Endothelial cell of umbilical vein (primary cell): Measurements from ENCODE around the gene VASN. TPM values are rescaled to one million over a fixed set of nuclear protein-coding genes. Genes with fewer than 3 reads are reported as not detected.

Source experiments
- BruUV-seq: library from RNA; stranded (reverse); fragments of 400-500 nt; replicated peaks from 2 replicates; lab custom pipeline; 2021; lab: Mats Ljungman, UMichigan
- CTCF ChIA-PET: fragments of 300-600, 350-600 bp; sonication (Branson Sonifier 250); formaldehyde crosslinking; loops from one replicate; lab custom pipeline; 2021; ENCODE audit warnings: antibody characterized with exemption, inconsistent platforms; lab: Charles Lee
- POLR2A ChIA-PET: fragments of 300-600, 350-600 bp; sonication (Branson Sonifier 250); formaldehyde crosslinking; loops from one replicate; lab custom pipeline; 2021; ENCODE audit warnings: antibody characterized with exemption, inconsistent platforms; lab: Charles Lee
- DNase-seq: peaks from one replicate; pipeline ENCODE4 v3.0.0-alpha.2; 2011; ENCODE audit warnings: low read depth, low spot score
- FAIRE-seq: peaks from 2 replicates; lab custom pipeline; 2011; peaks lifted over from hg19 to GRCh38; lab: Jason Lieb, UNC
- H2AFZ ChIP-seq: 2 replicates; pipeline ENCODE4 v1.6.0; 2012; ENCODE audit warnings: low read depth, low read length, control low read depth, inconsistent platforms
- H3K27ac ChIP-seq: 2 replicates; pipeline ENCODE4 v1.5.1; 2011; ENCODE audit warnings: low read depth, mild to moderate bottlenecking, control low read depth, low read length, moderate library complexity; ENCODE audit not compliant: insufficient read depth
- H3K27me3 ChIP-seq, 2 experiments: 2 replicates each; pipeline versions ENCODE4 v1.6.0 to v1.6.1; 2011; ENCODE audit warnings: low read length in 2 of 2, mixed read lengths in 1 of 2; ENCODE audit not compliant: control insufficient read depth in 2 of 2, insufficient read depth in 2 of 2
- H3K36me3 ChIP-seq, 2 experiments: 2 replicates in 1 of 2; 3 replicates in 1 of 2; pipeline ENCODE4 v1.5.1; 2011; ENCODE audit warnings: low read length in 2 of 2, mild to moderate bottlenecking in 1 of 2, moderate library complexity in 1 of 2; ENCODE audit not compliant: control insufficient read depth in 2 of 2, insufficient read depth in 2 of 2; ENCODE audit errors: extremely low read depth in 1 of 2
- H3K4me1 ChIP-seq: 3 replicates; pipeline ENCODE4 v1.5.1; 2011; ENCODE audit warnings: mild to moderate bottlenecking, low read length; ENCODE audit not compliant: control insufficient read depth, insufficient read depth; ENCODE audit errors: extremely low read depth
- H3K4me2 ChIP-seq: 2 replicates; pipeline ENCODE4 v1.6.1; 2011; ENCODE audit warnings: low read length, control low read depth, mixed read lengths; ENCODE audit not compliant: insufficient read depth
- H3K4me3 ChIP-seq, 3 experiments: fragments of 200-600 bp in 1 of 3; sonication (generic), shearing (Covaris generic) in 1 of 3; replicated peaks in 1 of 3; 2 replicates each; pipeline ENCODE4 v1.5.1; 2011 to 2016; ENCODE audit warnings: control low read depth in 3 of 3, low read length in 3 of 3, mild to moderate bottlenecking in 2 of 3, inconsistent platforms in 1 of 3, low read depth in 1 of 3, moderate library complexity in 1 of 3; ENCODE audit not compliant: insufficient read depth in 1 of 3
- H3K79me2 ChIP-seq: 2 replicates; pipeline ENCODE4 v1.6.0; 2012; ENCODE audit warnings: low read length, inconsistent platforms; ENCODE audit not compliant: control insufficient read depth, insufficient read depth
- H3K9ac ChIP-seq: replicated peaks from 2 replicates; pipeline ENCODE3; 2011; ENCODE audit warnings: low read length, control low read depth; ENCODE audit not compliant: insufficient read depth; ENCODE audit errors: extremely low read depth
- H3K9me1 ChIP-seq: replicated peaks from 3 replicates; pipeline ENCODE4 v1.6.0; 2011; ENCODE audit warnings: mild to moderate bottlenecking, low read length; ENCODE audit not compliant: control insufficient read depth, insufficient read depth; ENCODE audit errors: extremely low read depth
- H3K9me3 ChIP-seq: replicated peaks from 2 replicates; pipeline ENCODE4 v1.5.1; 2012; ENCODE audit warnings: low read length, inconsistent platforms; ENCODE audit not compliant: control insufficient read depth, insufficient read depth
- H4K20me1 ChIP-seq: replicated peaks from 2 replicates; pipeline ENCODE3; 2011; ENCODE audit warnings: mild to moderate bottlenecking, low read length; ENCODE audit not compliant: control insufficient read depth, insufficient read depth; ENCODE audit errors: extremely low read depth
- EZH2 ChIP-seq: IDR thresholded peaks from 2 replicates; pipeline ENCODE4 v1.6.1; 2012; ENCODE audit warnings: borderline replicate concordance, low read depth, mild to moderate bottlenecking, moderate library complexity, low read length, inconsistent platforms; ENCODE audit not compliant: severe bottlenecking
- FOS ChIP-seq: IDR thresholded peaks from 2 replicates; pipeline ENCODE4 v1.6.1; 2011; ENCODE audit warnings: mild to moderate bottlenecking, low read length, moderate library complexity, borderline replicate concordance; ENCODE audit not compliant: insufficient read depth
- GATA2 ChIP-seq: IDR thresholded peaks from 2 replicates; pipeline ENCODE4 v1.7.0; 2011; ENCODE audit warnings: low read depth, mild to moderate bottlenecking, moderate library complexity, mixed read lengths, low read length; ENCODE audit not compliant: insufficient read length, insufficient read depth
- JUN ChIP-seq: IDR thresholded peaks from 2 replicates; pipeline ENCODE4 v1.6.1; 2011; ENCODE audit warnings: borderline replicate concordance, low read depth; ENCODE audit not compliant: insufficient read length, insufficient read depth
- MAX ChIP-seq: IDR thresholded peaks from 2 replicates; pipeline ENCODE4 v1.6.1; 2011; ENCODE audit not compliant: insufficient read depth, insufficient read length
- POLR2A ChIP-seq: IDR thresholded peaks from 2 replicates; pipeline ENCODE4 v1.6.1; 2012; ENCODE audit warnings: low read depth, mild to moderate bottlenecking, control low read depth, low read length
- POLR2AphosphoS5 ChIP-seq: IDR thresholded peaks from 2 replicates; pipeline ENCODE4 v1.6.1; 2012; ENCODE audit warnings: low read depth, mild to moderate bottlenecking, control low read depth, low read length, moderate library complexity; ENCODE audit not compliant: insufficient read depth
- dilution Hi-C: fragments of 300-500 bp; cut with MboI; formaldehyde crosslinking; loops from one replicate; pipeline ENCODE4 v1.15.0; 2019; ENCODE audit warnings: low sequenced_read_pairs; ENCODE audit not compliant: extremely low pct_ligation_motif_present
- intact Hi-C: fragments of 100-400 bp; cut with micrococcal nuclease; formaldehyde crosslinking; loops from one replicate; pipeline ENCODE4 v1.10.0; 2022
- polyA plus RNA-seq, 4 experiments: library from polyadenylated mRNA; depleted of rRNA in 3 of 4; stranded (reverse) in 3 of 4; unstranded in 1 of 4; fragments of >200 nt; gene quantifications; 2 replicates each; pipeline versions ENCODE4 v1.2.1 to v1.2.3, GENCODE V29; 2011 to 2012; ENCODE audit warnings: missing spikeins in 1 of 4
- total RNA-seq: library from RNA; stranded (reverse); gene quantifications from 2 replicates; pipeline ENCODE4 v1.2.3, GENCODE V29; 2021
- TF ChIP-seq, protein P1 (sequence below), 2 donors: IDR thresholded peaks; 1 replicate in 1 of 2; 2 replicates in 1 of 2; pipeline ENCODE4 v1.5.1; 2011; ENCODE audit warnings: low read length in 2 of 2, mild to moderate bottlenecking in 2 of 2, moderate library complexity in 2 of 2, control low read depth in 1 of 2, inconsistent platforms in 1 of 2, low read depth in 1 of 2; ENCODE audit not compliant: insufficient read depth in 1 of 2; ENCODE audit errors: extremely low read depth in 1 of 2

The VASN gene
- total and polyA plus RNA-seq, 2 donors (not counting 3 experiments of a cell fraction or from before 2014, with no cell fraction given) = 0.41 to 0.42 TPM

GRCh38 chr16:4426722-4427372 is 55.2 kb downstream of the VASN start:
- intact Hi-C loops (loop anchor here (5.0 kb wide), 1 partner anchor 50 kb away; the partner anchor contains the start of gene HMOX2), dilution Hi-C loops (no loop called here)
- Histone ChIP-seq H4K20me1 (no peaks in the 10 kb centered on the region), H3K79me2 (peaks cover 40% of the 10 kb centered on the region), H3K9me1 (no peaks in the 10 kb centered on the region), H3K4me2 (peak overlapping the region; percentile 81), H3K9me3 (no peaks in the 10 kb centered on the region), H3K27me3 (no peaks in the 10 kb centered on the region), H2AFZ (no peak overlapping the region), H3K4me1 (peaks cover 16% of the 10 kb centered on the region), H3K4me3 (peak overlapping the region; percentile 64 to 84 (median 81)), H3K36me3 (peaks cover 0 to 2% of the 10 kb centered on the region in 2 experiments), H3K9ac (peak overlapping the region; percentile 94), H3K27ac (no peak overlapping the region)
- FAIRE-seq = peak; percentile 67
- TF ChIP-seq, protein P1, sequence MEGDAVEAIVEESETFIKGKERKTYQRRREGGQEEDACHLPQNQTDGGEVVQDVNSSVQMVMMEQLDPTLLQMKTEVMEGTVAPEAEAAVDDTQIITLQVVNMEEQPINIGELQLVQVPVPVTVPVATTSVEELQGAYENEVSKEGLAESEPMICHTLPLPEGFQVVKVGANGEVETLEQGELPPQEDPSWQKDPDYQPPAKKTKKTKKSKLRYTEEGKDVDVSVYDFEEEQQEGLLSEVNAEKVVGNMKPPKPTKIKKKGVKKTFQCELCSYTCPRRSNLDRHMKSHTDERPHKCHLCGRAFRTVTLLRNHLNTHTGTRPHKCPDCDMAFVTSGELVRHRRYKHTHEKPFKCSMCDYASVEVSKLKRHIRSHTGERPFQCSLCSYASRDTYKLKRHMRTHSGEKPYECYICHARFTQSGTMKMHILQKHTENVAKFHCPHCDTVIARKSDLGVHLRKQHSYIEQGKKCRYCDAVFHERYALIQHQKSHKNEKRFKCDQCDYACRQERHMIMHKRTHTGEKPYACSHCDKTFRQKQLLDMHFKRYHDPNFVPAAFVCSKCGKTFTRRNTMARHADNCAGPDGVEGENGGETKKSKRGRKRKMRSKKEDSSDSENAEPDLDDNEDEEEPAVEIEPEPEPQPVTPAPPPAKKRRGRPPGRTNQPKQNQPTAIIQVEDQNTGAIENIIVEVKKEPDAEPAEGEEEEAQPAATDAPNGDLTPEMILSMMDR (IDR thresholded peaks at IDR 0.05; ENCODE audit: extremely low read depth in 1 of 2, insufficient read depth in 1 of 2, low read depth in 1 of 2, low read length in 2 of 2) = no peak
- TF ChIP-seq JUN (no peak), FOS (no peak), EZH2 (no peak), POLR2A (no peak), MAX (no peak), GATA2 (no peak), POLR2AphosphoS5 (no peak)
- BruUV-seq = no TSS peak
- DNase-seq = no peak
- POLR2A ChIA-PET = no interaction called here
- CTCF ChIA-PET = no interaction called here
